Uterus (tissue), 4 donors: ENCODE data around the gene PRR23E. TPM values are rescaled to one million over a fixed set of nuclear protein-coding genes. Genes with fewer than 3 reads are reported as not detected.

ENCODE experiments used
- DNase-seq, 2 donors: peaks; one replicate each; pipeline ENCODE4 v3.0.0-alpha.2; 2019 to 2020
- H3K27ac ChIP-seq, 2 donors: fragments of 200-600 bp; sonication (generic); 1 replicate in 1 of 2; 2 replicates in 1 of 2; pipeline ENCODE4 v1.5.1; 2016 to 2018
- H3K27me3 ChIP-seq, 2 donors: fragments of 200-600 bp; sonication (generic); one replicate each; pipeline ENCODE4 v1.5.1; 2018 to 2019; ENCODE audit warnings: control low read depth in 1 of 2
- H3K36me3 ChIP-seq, 2 donors: fragments of 200-600 bp; sonication (generic); one replicate each; pipeline ENCODE4 v1.5.1; 2019; ENCODE audit warnings: control low read depth in 1 of 2
- H3K4me1 ChIP-seq, 2 donors: fragments of 200-600 bp; sonication (generic); one replicate each; pipeline ENCODE4 v1.5.1; 2018 to 2019; ENCODE audit warnings: control low read depth in 1 of 2
- H3K4me3 ChIP-seq, 2 donors: fragments of 200-600 bp; sonication (generic); 1 replicate in 1 of 2; 2 replicates in 1 of 2; pipeline ENCODE4 v1.5.1; 2018 to 2019; ENCODE audit warnings: mild to moderate bottlenecking in 1 of 2
- H3K9me3 ChIP-seq, 2 donors: fragments of 200-600 bp; sonication (generic); one replicate each; pipeline ENCODE4 v1.5.1; 2019; ENCODE audit warnings: control low read depth in 1 of 2
- CTCF ChIP-seq, 4 experiments: fragments of 200-600 bp in 2 of 4; fragments of 450-650 bp in 2 of 4; sonication (generic) in 2 of 4; IDR thresholded peaks; one replicate each; pipeline ENCODE4 v1.5.1; 2016 to 2019; ENCODE audit warnings: antibody characterized with exemption in 4 of 4, mild to moderate bottlenecking in 2 of 4, moderate library complexity in 1 of 4
- POLR2A ChIP-seq, 2 donors: fragments of 450-650 bp; IDR thresholded peaks; one replicate each; pipeline ENCODE4 v1.6.1; 2016; ENCODE audit warnings: antibody characterized with exemption in 2 of 2, mild to moderate bottlenecking in 1 of 2, moderate library complexity in 1 of 2
- intact Hi-C: fragments of 100-400 bp; cut with DNase I; formaldehyde crosslinking; loops from one replicate; pipeline ENCODE4 v1.15.1; 2023; ENCODE audit warnings: low total_unique reads
- total RNA-seq, 4 donors: library from RNA; depleted of rRNA in 3 of 4; stranded (reverse); fragments of >200 nt in 3 of 4; gene quantifications; one replicate each; pipeline versions ENCODE4 v1.1.0 to v1.2.4, GENCODE V29; 2014 to 2023
- donor health status: DM: yes; HTN: yes; CAD: no.

PRR23E gene
- total RNA-seq, 4 donors from 2014 or later: not detected

GRCh38 chr3:127185962-127186674, 6.8 kb upstream of the PRR23E start:
- no peak overlapping the region for H3K4me3 ChIP-seq
- H3K4me1 ChIP-seq: no peaks in the 10 kb centered on the region
- H3K9me3 ChIP-seq: no peaks in the 10 kb centered on the region
- H3K27me3 ChIP-seq: no peaks in the 10 kb centered on the region
- no peak overlapping the region for H3K27ac ChIP-seq
- no peak for DNase-seq
- intact Hi-C loops: no loop called here
- TF ChIP-seq CTCF (IDR thresholded peaks at IDR 0.05): no peak
- no peak for TF ChIP-seq POLR2A (IDR thresholded peaks at IDR 0.05)
- H3K36me3 ChIP-seq: no peaks in the 10 kb centered on the region

GRCh38 chr3:127187316-127187715, 5.6 kb upstream of the PRR23E start:
- H3K27ac ChIP-seq: no peak overlapping the region
- no peak for TF ChIP-seq POLR2A (IDR thresholded peaks at IDR 0.05)
- no peak for TF ChIP-seq CTCF (IDR thresholded peaks at IDR 0.05)
- H3K36me3 ChIP-seq: no peaks in the 10 kb centered on the region
- no peaks in the 10 kb centered on the region for H3K4me1 ChIP-seq
- no peak for DNase-seq
- H3K4me3 ChIP-seq: no peak overlapping the region
- no peaks in the 10 kb centered on the region for H3K27me3 ChIP-seq
- intact Hi-C loops: no loop called here
- no peaks in the 10 kb centered on the region for H3K9me3 ChIP-seq

- intact Hi-C loops: no loop called here
- no peak overlapping the region for H3K27ac ChIP-seq
- no peaks in the 10 kb centered on the region for H3K27me3 ChIP-seq
- TF ChIP-seq CTCF (IDR thresholded peaks at IDR 0.05) (no peak), POLR2A (IDR thresholded peaks at IDR 0.05) (no peak)
- DNase-seq: no peak
- no peaks in the 10 kb centered on the region for H3K36me3 ChIP-seq
- no peaks in the 10 kb centered on the region for H3K4me1 ChIP-seq
- no peak overlapping the region for H3K4me3 ChIP-seq
- H3K9me3 ChIP-seq: no peaks in the 10 kb centered on the region
These were observed 410 bp downstream of the PRR23E start for GRCh38 chr3:127193341-127193740.

GRCh38 chr3:127193775-127194174, 844 bp downstream of the PRR23E start:
- Histone ChIP-seq H3K27me3 (no peaks in the 10 kb centered on the region), H3K4me3 (no peak overlapping the region), H3K4me1 (no peaks in the 10 kb centered on the region), H3K36me3 (no peaks in the 10 kb centered on the region), H3K9me3 (no peaks in the 10 kb centered on the region), H3K27ac (no peak overlapping the region)
- TF ChIP-seq POLR2A (IDR thresholded peaks at IDR 0.05): no peak
- TF ChIP-seq CTCF (IDR thresholded peaks at IDR 0.05): no peak
- DNase-seq: no peak
- intact Hi-C loops: no loop called here

- Histone ChIP-seq H3K4me1 (no peaks in the 10 kb centered on the region), H3K36me3 (no peaks in the 10 kb centered on the region), H3K4me3 (no peak overlapping the region), H3K27me3 (no peaks in the 10 kb centered on the region), H3K9me3 (no peaks in the 10 kb centered on the region), H3K27ac (no peak overlapping the region)
- intact Hi-C loops: no loop called here
- TF ChIP-seq POLR2A (IDR thresholded peaks at IDR 0.05) (no peak), CTCF (IDR thresholded peaks at IDR 0.05) (no peak)
- DNase-seq: no peak
These were observed 1.8 kb downstream of the PRR23E start for GRCh38 chr3:127194601-127195187.
